Tibial nerve (tissue), 4 donors: ENCODE data around the gene ZBTB32. TPM values are rescaled to one million over a fixed set of nuclear protein-coding genes. Genes with fewer than 3 reads are reported as not detected.

ENCODE experiments used
- DNase-seq, 2 donors: peaks; one replicate each; pipeline ENCODE4 v3.0.0-alpha.2; 2019; ENCODE audit warnings: low spot score in 2 of 2
- H3K27ac ChIP-seq, 4 donors: fragments of 200-600 bp; sonication (generic) in 3 of 4; one replicate each; pipeline ENCODE4 v1.5.1; 2017 to 2019; ENCODE audit warnings: mild to moderate bottlenecking in 1 of 4
- H3K27me3 ChIP-seq, 2 donors: fragments of 200-600 bp; sonication (generic) in 1 of 2; one replicate each; pipeline versions ENCODE4 v1.5.1 to v1.6.0; 2017 to 2019
- H3K36me3 ChIP-seq, 3 donors: fragments of 200-600 bp; sonication (generic); one replicate each; pipeline ENCODE4 v1.5.1; 2018 to 2019
- H3K4me1 ChIP-seq, 4 donors: fragments of 200-600 bp; sonication (generic) in 3 of 4; one replicate each; pipeline ENCODE4 v1.5.1; 2017 to 2019
- H3K4me3 ChIP-seq, 4 donors: fragments of 200-600 bp; sonication (generic) in 3 of 4; one replicate each; pipeline ENCODE4 v1.5.1; 2017 to 2019; ENCODE audit warnings: mild to moderate bottlenecking in 1 of 4, moderate library complexity in 1 of 4
- H3K9me3 ChIP-seq, 4 donors: fragments of 200-600 bp; sonication (generic) in 3 of 4; one replicate each; pipeline ENCODE4 v1.5.1; 2017 to 2019
- EP300 ChIP-seq, 2 donors: sonication (generic); formaldehyde crosslinking; IDR thresholded peaks; one replicate each; pipeline ENCODE4 v1.6.1; 2017; ENCODE audit warnings: antibody characterized with exemption in 2 of 2, mild to moderate bottlenecking in 1 of 2
- POLR2A ChIP-seq, 2 donors: fragments of 450-650 bp; IDR thresholded peaks; one replicate each; pipeline ENCODE4 v1.6.1; 2017; ENCODE audit warnings: antibody characterized with exemption in 2 of 2, mild to moderate bottlenecking in 2 of 2, moderate library complexity in 2 of 2
- WGBS, 2 donors: methylation state at CpG; one replicate each; pipeline ENCODE4 v1.1.5; 2018; 5-methylcytosine and 5-hydroxymethylcytosine counted together
- total RNA-seq, 4 donors: library from RNA; depleted of rRNA; stranded (reverse); fragments of >200 nt; gene quantifications; one replicate each; pipeline ENCODE4 v1.1.0, GENCODE V29; 2016
- TF ChIP-seq, protein P1 (sequence below), 5 experiments: fragments of 200-600 bp in 3 of 5; fragments of 450-650 bp in 2 of 5; sonication (generic) in 3 of 5; IDR thresholded peaks; one replicate each; pipeline ENCODE4 v1.5.1; 2016 to 2019; ENCODE audit warnings: antibody characterized with exemption in 5 of 5, mild to moderate bottlenecking in 3 of 5, moderate library complexity in 2 of 5

Gene ZBTB32
- total RNA-seq, 4 donors from 2014 or later = not detected

DNA sequence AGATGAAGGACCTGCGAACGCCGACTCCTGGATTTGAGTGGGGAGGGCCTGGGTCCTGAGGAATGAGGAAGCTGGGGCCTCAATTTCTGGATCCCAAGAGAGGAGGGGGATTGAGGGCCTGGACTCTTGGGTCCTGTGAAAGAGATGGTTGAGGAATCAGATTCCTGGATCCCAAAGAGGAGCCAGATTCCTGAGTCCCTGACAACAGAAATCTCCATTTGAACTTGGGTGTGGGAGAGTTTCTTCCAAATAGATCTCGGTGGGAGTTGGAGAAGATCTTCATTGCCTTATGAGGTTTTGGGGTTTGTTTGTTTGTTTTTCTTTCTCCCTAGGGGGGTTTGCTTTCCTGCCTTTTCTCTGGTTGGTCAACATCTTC is 41.7 kb downstream of the ZBTB32 start:
- Histone ChIP-seq H3K27ac (peak overlapping the region; percentile 61 to 100 (median 100)), H3K9me3 (no peaks in the 10 kb centered on the region), H3K36me3 (peaks cover 0 to 7% (median 0%) of the 10 kb centered on the region in 3 donors), H3K4me1 (peaks cover 0 to 58% (median 41%) of the 10 kb centered on the region in 4 donors), H3K4me3 (peak overlapping the region; percentile 85 to 95 (median 92)), H3K27me3 (no peaks in the 10 kb centered on the region)
- TF ChIP-seq EP300 (IDR thresholded peaks at IDR 0.05) = no peak
- DNase-seq = no peak
- 0 to 9% methylated on average over 4 of the region's 4 CpGs for WGBS, 2 donors

DNA sequence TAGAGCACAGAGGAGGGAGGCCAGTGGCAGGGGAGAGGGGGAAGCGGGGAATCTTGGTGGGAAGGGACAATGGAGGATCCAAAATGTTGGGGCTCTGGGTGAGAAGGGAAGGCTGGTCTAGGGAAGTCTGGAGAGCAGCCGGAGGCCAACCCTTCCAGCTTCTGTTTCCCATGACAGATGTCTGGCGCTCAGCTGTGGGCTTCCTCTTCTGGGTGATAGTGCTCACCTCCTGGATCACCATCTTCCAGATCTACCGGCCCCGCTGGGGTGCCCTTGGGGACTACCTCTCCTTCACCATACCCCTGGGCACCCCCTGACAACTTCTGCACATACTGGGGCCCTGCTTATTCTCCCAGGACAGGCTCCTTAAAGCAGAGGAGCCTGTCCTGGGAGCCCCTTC is 42.2 kb downstream of the ZBTB32 start:
- no peaks in the 10 kb centered on the region for H3K9me3 ChIP-seq
- H3K27ac ChIP-seq = peak overlapping the region in 2 of 4 donors; percentile 16 to 99
- TF ChIP-seq POLR2A (IDR thresholded peaks at IDR 0.05) (no peak), EP300 (IDR thresholded peaks at IDR 0.05) (no peak)
- TF ChIP-seq, protein P1, sequence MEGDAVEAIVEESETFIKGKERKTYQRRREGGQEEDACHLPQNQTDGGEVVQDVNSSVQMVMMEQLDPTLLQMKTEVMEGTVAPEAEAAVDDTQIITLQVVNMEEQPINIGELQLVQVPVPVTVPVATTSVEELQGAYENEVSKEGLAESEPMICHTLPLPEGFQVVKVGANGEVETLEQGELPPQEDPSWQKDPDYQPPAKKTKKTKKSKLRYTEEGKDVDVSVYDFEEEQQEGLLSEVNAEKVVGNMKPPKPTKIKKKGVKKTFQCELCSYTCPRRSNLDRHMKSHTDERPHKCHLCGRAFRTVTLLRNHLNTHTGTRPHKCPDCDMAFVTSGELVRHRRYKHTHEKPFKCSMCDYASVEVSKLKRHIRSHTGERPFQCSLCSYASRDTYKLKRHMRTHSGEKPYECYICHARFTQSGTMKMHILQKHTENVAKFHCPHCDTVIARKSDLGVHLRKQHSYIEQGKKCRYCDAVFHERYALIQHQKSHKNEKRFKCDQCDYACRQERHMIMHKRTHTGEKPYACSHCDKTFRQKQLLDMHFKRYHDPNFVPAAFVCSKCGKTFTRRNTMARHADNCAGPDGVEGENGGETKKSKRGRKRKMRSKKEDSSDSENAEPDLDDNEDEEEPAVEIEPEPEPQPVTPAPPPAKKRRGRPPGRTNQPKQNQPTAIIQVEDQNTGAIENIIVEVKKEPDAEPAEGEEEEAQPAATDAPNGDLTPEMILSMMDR (IDR thresholded peaks at IDR 0.05) = no peak
- peak overlapping the region in 1 of 4 donors; percentile 85 for H3K4me3 ChIP-seq
- no peaks in the 10 kb centered on the region for H3K27me3 ChIP-seq
- no peak for DNase-seq
- peaks cover 0 to 53% (median 39%) of the 10 kb centered on the region in 4 donors for H3K4me1 ChIP-seq
- 84 to 85% methylated on average over 5 of the region's 5 CpGs for WGBS, 2 donors
- peaks cover 0 to 12% (median 0%) of the 10 kb centered on the region in 3 donors for H3K36me3 ChIP-seq

DNA sequence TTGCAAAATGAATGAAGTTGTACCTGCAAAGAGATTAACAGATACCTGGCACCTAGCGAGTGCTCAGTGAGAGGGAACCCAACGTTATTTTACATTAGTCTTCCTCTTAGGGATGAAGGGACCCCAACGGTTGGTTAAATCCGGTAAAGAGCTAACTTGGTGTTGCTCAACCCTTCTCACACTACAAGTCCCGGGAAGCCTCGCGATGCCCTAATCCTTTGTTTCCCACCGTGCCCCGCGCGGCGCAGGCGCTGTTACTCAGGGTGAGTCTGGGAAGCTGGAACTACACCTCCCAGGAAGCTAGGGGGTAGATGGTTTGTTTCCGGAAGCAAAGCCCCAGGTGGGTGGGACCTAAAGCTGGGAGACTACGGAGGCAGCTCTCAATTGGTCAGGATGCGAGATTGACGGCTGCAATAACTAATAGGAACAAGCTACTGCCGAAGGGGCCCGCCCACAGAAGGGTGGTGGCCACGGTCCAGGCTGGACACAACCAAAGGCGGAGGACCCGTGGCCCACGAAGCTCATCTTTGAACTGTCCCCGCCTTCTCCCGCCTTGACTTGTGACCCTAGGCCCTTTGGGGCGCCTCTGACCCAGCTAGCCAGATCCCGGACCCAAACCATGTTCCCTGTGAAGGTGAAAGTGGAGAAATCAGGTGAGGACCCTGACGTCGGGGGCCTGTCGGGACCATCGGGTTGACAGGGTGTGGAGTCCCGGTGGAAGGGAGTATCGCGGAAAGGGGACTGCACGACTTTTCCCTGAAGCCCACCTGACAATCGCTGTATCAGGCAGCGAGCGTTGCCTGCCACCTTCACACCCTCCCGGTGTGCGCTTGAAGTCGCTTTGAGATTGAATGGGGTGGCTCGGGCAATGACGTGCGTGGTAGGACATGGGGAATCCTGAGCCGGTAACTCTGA is 44.0 kb downstream of the ZBTB32 start, which contains the start of gene LIN37:
TSS of gene LIN37 (plus strand) at position 471 of the 915 bp plus-strand sequence. CDS start at position 620, 149 bp downstream.
- Histone ChIP-seq H3K36me3 (peaks cover 0 to 25% (median 4%) of the 10 kb centered on the region in 3 donors), H3K4me3 (peak within 1 kb of the TSS; percentile 68 to 88 (median 84)), H3K27ac (peak within 1 kb of the TSS; percentile 85 to 92 (median 88)), H3K27me3 (no peaks in the 10 kb centered on the region), H3K4me1 (peaks cover 0 to 52% (median 37%) of the 10 kb centered on the region in 4 donors), H3K9me3 (no peaks in the 10 kb centered on the region)
- WGBS, 2 donors = 1% methylated on average over 42 to 44 of the region's 45 CpGs
- peak; percentile 99 to 100 for DNase-seq
- TF ChIP-seq EP300 (IDR thresholded peaks at IDR 0.05) (peak; percentile 94 to 96), POLR2A (IDR thresholded peaks at IDR 0.05) (peak; percentile 79 to 97)
- TF ChIP-seq, protein P1 (IDR thresholded peaks at IDR 0.05) = peak in 3 of 5 experiments; percentile 14 to 59 (median 42)

- TF ChIP-seq, protein P1 (IDR thresholded peaks at IDR 0.05) = no peak
- TF ChIP-seq EP300 (IDR thresholded peaks at IDR 0.05) = no peak
- WGBS, 2 donors = 88 to 92% methylated on average over 5 of the region's 5 CpGs
- no peak overlapping the region for H3K4me3 ChIP-seq
- H3K4me1 ChIP-seq = peaks cover 0 to 50% (median 30%) of the 10 kb centered on the region in 4 donors
- peak overlapping the region in 1 of 4 donors; percentile 8 for H3K27ac ChIP-seq
- no peaks in the 10 kb centered on the region for H3K27me3 ChIP-seq
- H3K9me3 ChIP-seq = no peaks in the 10 kb centered on the region
- peaks cover 0 to 42% (median 4%) of the 10 kb centered on the region in 3 donors for H3K36me3 ChIP-seq
- DNase-seq = no peak
These were observed 45.8 kb downstream of the ZBTB32 start for GRCh38 chr19:35750167-35750566.

GRCh38 chr19:35751839-35752745 is 47.7 kb downstream of the ZBTB32 start:
- no peaks in the 10 kb centered on the region for H3K27me3 ChIP-seq
- WGBS, 2 donors = 84 to 93% methylated on average over 11 to 14 of the region's 14 CpGs
- no peak for DNase-seq
- peaks cover 4 to 55% (median 31%) of the 10 kb centered on the region in 4 donors for H3K4me1 ChIP-seq
- no peak overlapping the region for H3K4me3 ChIP-seq
- TF ChIP-seq EP300 (IDR thresholded peaks at IDR 0.05) (no peak), POLR2A (IDR thresholded peaks at IDR 0.05) (no peak)
- TF ChIP-seq, protein P1 (IDR thresholded peaks at IDR 0.05) = no peak
- peaks cover 0 to 42% (median 4%) of the 10 kb centered on the region in 3 donors for H3K36me3 ChIP-seq
- no peaks in the 10 kb centered on the region for H3K9me3 ChIP-seq
- H3K27ac ChIP-seq = no peak overlapping the region
